ENCODE measurements around the gene NPIPA3. TPM values are rescaled to one million over a fixed set of nuclear protein-coding genes. Genes with fewer than 3 reads are reported as not detected.
"Not testable (repeated sequence)": the region's sequence is repeated elsewhere in the genome, so short reads cannot be mapped to it uniquely, and the experiment has no call there.

Gene NPIPA3
- 2.3 TPM for total RNA-seq
- long read RNA-seq, result 0 reads

GRCh38 chr16:14703156-14704011 lies at the start of gene NPIPA3:
TSS of gene NPIPA3 (plus strand) at chr16:14703411. CDS start at chr16:14708944, 5,533 bp downstream.
- ATAC-seq, result peak; percentile 100
- DNase-seq; intact Hi-C loops (cut with micrococcal nuclease): not testable (repeated sequence)

GRCh38 chr16:14658063-14658462 lies 45.1 kb upstream of the NPIPA3 start:
- ATAC-seq, result no peak
- DNase-seq, result no peak
- intact Hi-C loops (cut with micrococcal nuclease), result no loop called here

GRCh38 chr16:14667347-14668266 lies 35.6 kb upstream of the NPIPA3 start:
- intact Hi-C loops (cut with micrococcal nuclease), result no loop called here
- DNase-seq (no peak), ATAC-seq (no peak)

GRCh38 chr16:14668556-14669223 lies 34.5 kb upstream of the NPIPA3 start:
- ATAC-seq, result no peak

GRCh38 chr16:14669776-14670175 lies 33.4 kb upstream of the NPIPA3 start:
- ATAC-seq, result no peak
- DNase-seq, result no peak
- intact Hi-C loops (cut with micrococcal nuclease), result no loop called here

More at GRCh38 chr16:14668556-14669223, 34.5 kb upstream of the NPIPA3 start:
- intact Hi-C loops (cut with micrococcal nuclease), result no loop called here
- DNase-seq, result no peak

GRCh38 chr16:14672403-14672971 lies 30.7 kb upstream of the NPIPA3 start:
- DNase-seq, result no peak
- intact Hi-C loops (cut with micrococcal nuclease), result no loop called here
- ATAC-seq, result no peak

GRCh38 chr16:14676633-14677032 lies 26.6 kb upstream of the NPIPA3 start:
- intact Hi-C loops (cut with micrococcal nuclease), result no loop called here
- no peak for ATAC-seq
- no peak for DNase-seq

GRCh38 chr16:14677627-14678026 lies 25.6 kb upstream of the NPIPA3 start:
- intact Hi-C loops (cut with micrococcal nuclease), result no loop called here
- ATAC-seq (no peak), DNase-seq (no peak)

GRCh38 chr16:14678748-14679497 lies 24.3 kb upstream of the NPIPA3 start:
- no peak for DNase-seq
- intact Hi-C loops (cut with micrococcal nuclease), result no loop called here
- ATAC-seq, result no peak

- DNase-seq; ATAC-seq; intact Hi-C loops (cut with micrococcal nuclease): not testable (repeated sequence)
These were observed 22.8 kb upstream of the NPIPA3 start for GRCh38 chr16:14680396-14680795.

GRCh38 chr16:14681115-14681514 lies 22.1 kb upstream of the NPIPA3 start:
- intact Hi-C loops (cut with micrococcal nuclease), result no loop called here
- ATAC-seq (no peak), DNase-seq (no peak)

- intact Hi-C loops (cut with micrococcal nuclease), result no loop called here
- DNase-seq, result no peak
- no peak for ATAC-seq
These were observed 21.1 kb upstream of the NPIPA3 start for GRCh38 chr16:14682121-14682520.

GRCh38 chr16:14685870-14686793 lies 17.1 kb upstream of the NPIPA3 start:
- ATAC-seq; DNase-seq; intact Hi-C loops (cut with micrococcal nuclease): not testable (repeated sequence)

- intact Hi-C loops (cut with micrococcal nuclease); DNase-seq; ATAC-seq: not testable (repeated sequence)
These were observed 9.1 kb upstream of the NPIPA3 start, which contains the start of gene PLA2G10 for GRCh38 chr16:14694129-14694528. TSS of gene PLA2G10 (minus strand) at chr16:14694308. CDS start at chr16:14694229, 79 bp downstream.

- intact Hi-C loops (cut with micrococcal nuclease); DNase-seq; ATAC-seq: not testable (repeated sequence)
These were observed 1.4 kb upstream of the NPIPA3 start for GRCh38 chr16:14701859-14702258.

GRCh38 chr16:14702672-14703071 lies 539 bp upstream of the NPIPA3 start:
- ATAC-seq; intact Hi-C loops (cut with micrococcal nuclease); DNase-seq: not testable (repeated sequence)

- ATAC-seq; DNase-seq; intact Hi-C loops (cut with micrococcal nuclease): not testable (repeated sequence)
These were observed 30.0 kb downstream of the NPIPA3 start for GRCh38 chr16:14733233-14733632.

Measured in left ventricle myocardium superior (tissue), 1 donor.